ENCODE data around the gene C1orf210. TPM values are rescaled to one million over a fixed set of nuclear protein-coding genes. Genes with fewer than 3 reads are reported as not detected.

Gene C1orf210
- total and polyA plus RNA-seq, 2 of the 13 experiments (the other 11 are each of a cell fraction or from before 2014, with no cell fraction given), result 0.49 to 5.1 TPM

GRCh38 chr1:43293176-43293575 is 7.8 kb upstream of the C1orf210 start:
- BruUV-seq (replicated peaks), result no TSS peak
- FAIRE-seq (no peak), DNase-seq (ENCODE audit: low spot score) (no peak), ATAC-seq (no peak)
- intact Hi-C loops (cut with micrococcal nuclease; ENCODE audit: unreplicated experiment) (no loop called here), in situ Hi-C loops (cut with HindIII; ENCODE audit: extremely low pct_ligation_motif_present, low pct_unique_long_range_greater_than_20kb) (no loop called here)
- Histone ChIP-seq H3K36me3 (replicated peaks in 1 of 2; ENCODE audit: control insufficient read depth in 1 of 2, insufficient read depth in 2 of 2, low read length in 2 of 2) (no peaks in the 10 kb centered on the region), H2AFZ (ENCODE audit: low read length) (no peak overlapping the region), H3K27ac (ENCODE audit: extremely low read length, insufficient read depth, low read length) (no peak overlapping the region), H3K27me3 (ENCODE audit: control insufficient read depth in 1 of 2, insufficient read depth in 2 of 2, low read length in 2 of 2) (peaks cover 1 to 28% of the 10 kb centered on the region in 2 experiments; a peak in 4 of 5 replicates), H4K20me1 (ENCODE audit: insufficient read depth, low read length) (no peaks in the 10 kb centered on the region), H3K9me3 (ENCODE audit: low read length) (no peaks in the 10 kb centered on the region), H3K4me2 (ENCODE audit: low read depth, low read length) (no peak overlapping the region), H3K79me2 (ENCODE audit: insufficient read depth, low read length) (no peaks in the 10 kb centered on the region), H3K9ac (ENCODE audit: insufficient read depth, low read depth, low read length) (no peak overlapping the region), H3K4me3 (replicated peaks in 1 of 3; ENCODE audit: insufficient read depth in 1 of 3, low read depth in 2 of 3, low read length in 3 of 3) (no peak overlapping the region), H3K4me1 (ENCODE audit: insufficient read depth, low read length) (peaks cover 25% of the 10 kb centered on the region)
- ChIA-PET POLR2A (no interaction called here), CTCF (ENCODE audit: low intra/inter-chr PET ratio, low total read pairs) (no interaction called here)
- no peak for TF ChIP-seq ZSCAN9 (CRISPR knock-in tag; IDR thresholded peaks at IDR 0.05; ENCODE audit: borderline replicate concordance)
- TF ChIP-seq HDAC6 (IDR thresholded peaks at IDR 0.05; ENCODE audit: low read depth, low read length), result no peak
- no peak for TF ChIP-seq PREB (CRISPR knock-in tag; IDR thresholded peaks at IDR 0.05)
- TF ChIP-seq ELF1 (CRISPR knock-in tag; IDR thresholded peaks at IDR 0.05), result no peak
- 11% methylated on average over 2 of the region's 2 CpGs for WGBS (ENCODE audit: low lambda C conversion rate)

- H3K9me3 ChIP-seq (ENCODE audit: low read length), result no peaks in the 10 kb centered on the region
- in situ Hi-C loops (cut with HindIII; ENCODE audit: extremely low pct_ligation_motif_present, low pct_unique_long_range_greater_than_20kb) (no loop called here), intact Hi-C loops (cut with micrococcal nuclease; ENCODE audit: unreplicated experiment) (no loop called here)
- no peaks in the 10 kb centered on the region for H3K36me3 ChIP-seq (replicated peaks in 1 of 2; ENCODE audit: control insufficient read depth in 1 of 2, insufficient read depth in 2 of 2, low read length in 2 of 2)
- no peaks in the 10 kb centered on the region for H3K79me2 ChIP-seq (ENCODE audit: insufficient read depth, low read length)
- no peak overlapping the region for H2AFZ ChIP-seq (ENCODE audit: low read length)
- no peak overlapping the region for H3K4me2 ChIP-seq (ENCODE audit: low read depth, low read length)
- ChIA-PET POLR2A (no interaction called here), CTCF (ENCODE audit: low intra/inter-chr PET ratio, low total read pairs) (no interaction called here)
- H3K27ac ChIP-seq (ENCODE audit: extremely low read length, insufficient read depth, low read length), result no peak overlapping the region
- no TSS peak for BruUV-seq (replicated peaks)
- DNase-seq (ENCODE audit: low spot score) (no peak), ATAC-seq (no peak), FAIRE-seq (no peak)
- WGBS (ENCODE audit: low lambda C conversion rate), result 45% methylated on average over 5 of the region's 5 CpGs
- H3K27me3 ChIP-seq (ENCODE audit: control insufficient read depth in 1 of 2, insufficient read depth in 2 of 2, low read length in 2 of 2), result peaks cover 1 to 28% of the 10 kb centered on the region in 2 experiments; a peak in 4 of 5 replicates
- TF ChIP-seq ZNF263 (CRISPR knock-in tag; IDR thresholded peaks at IDR 0.05) (no peak), ZNF629 (CRISPR knock-in tag; conservative IDR thresholded peaks at IDR 0.05) (no peak), ZNF282 (IDR thresholded peaks at IDR 0.05; ENCODE audit: partially characterized antibody) (no peak), PLRG1 (conservative IDR thresholded peaks at IDR 0.05) (no peak), PPARG (CRISPR knock-in tag; conservative IDR thresholded peaks at IDR 0.05) (no peak), ERF (CRISPR knock-in tag; IDR thresholded peaks at IDR 0.05) (no peak), REXO4 (CRISPR knock-in tag; IDR thresholded peaks at IDR 0.05; ENCODE audit: borderline replicate concordance) (no peak)
- H3K9ac ChIP-seq (ENCODE audit: insufficient read depth, low read depth, low read length), result no peak overlapping the region
- H3K4me3 ChIP-seq (replicated peaks in 1 of 3; ENCODE audit: insufficient read depth in 1 of 3, low read depth in 2 of 3, low read length in 3 of 3), result no peak overlapping the region
- H3K4me1 ChIP-seq (ENCODE audit: insufficient read depth, low read length), result peaks cover 26% of the 10 kb centered on the region
- H4K20me1 ChIP-seq (ENCODE audit: insufficient read depth, low read length), result no peaks in the 10 kb centered on the region
Observed at GRCh38 chr1:43292679-43293078, 7.3 kb upstream of the C1orf210 start.
